OCI-LY1 (cell line): ENCODE data around the gene USP3.

ENCODE experiments used
- H2AFZ ChIP-seq: fragments of 200-600 bp; sonication (generic), shearing (Covaris generic); 2 replicates; pipeline ENCODE4 v1.6.0; 2014; ENCODE audit warnings: antibody characterized with exemption, mild to moderate bottlenecking, low read length
- H3F3A ChIP-seq: fragments of 200-600 bp; sonication (generic), shearing (Covaris generic); 2 replicates; pipeline ENCODE4 v1.6.0; 2014; ENCODE audit warnings: mild to moderate bottlenecking, antibody characterized with exemption, low read length, moderate library complexity; ENCODE audit not compliant: insufficient read depth
- H3K27ac ChIP-seq: fragments of 200-600 bp; sonication (generic); 2 replicates; pipeline ENCODE4 v1.5.1; 2014; ENCODE audit warnings: low read length, mixed run types, mild to moderate bottlenecking, low read depth; ENCODE audit not compliant: poor library complexity, severe bottlenecking
- H3K27me3 ChIP-seq: fragments of 200-600 bp; sonication (generic); 2 replicates; pipeline ENCODE4 v1.6.0; 2014; ENCODE audit warnings: antibody characterized with exemption, mild to moderate bottlenecking, low read length, moderate library complexity; ENCODE audit not compliant: insufficient read depth
- H3K36me3 ChIP-seq: fragments of 200-600 bp; sonication (generic); 2 replicates; pipeline ENCODE4 v1.6.1; 2014; ENCODE audit warnings: mild to moderate bottlenecking, antibody characterized with exemption, low read length, moderate library complexity, mixed read lengths; ENCODE audit not compliant: insufficient read depth
- H3K4me1 ChIP-seq: fragments of 200-600 bp; sonication (generic); 2 replicates; pipeline ENCODE4 v1.5.1; 2014; ENCODE audit warnings: mild to moderate bottlenecking, low read length, moderate library complexity; ENCODE audit not compliant: insufficient read depth, severe bottlenecking
- H3K4me2 ChIP-seq: fragments of 200-600 bp; sonication (generic), shearing (Covaris generic); 2 replicates; pipeline ENCODE4 v1.6.1; 2014; ENCODE audit warnings: low read length
- H3K4me3 ChIP-seq: fragments of 200-600 bp; sonication (generic); 2 replicates; pipeline ENCODE4 v1.5.1; 2014; ENCODE audit warnings: low read length, low read depth, mild to moderate bottlenecking, mixed read lengths; ENCODE audit not compliant: poor library complexity, severe bottlenecking
- H3K79me2 ChIP-seq: fragments of 200-600 bp; shearing (Covaris generic); 2 replicates; pipeline ENCODE4 v1.6.1; 2016; ENCODE audit warnings: mixed run types, low read length, mixed read lengths; ENCODE audit not compliant: insufficient read depth
- H3K9ac ChIP-seq: fragments of 200-600 bp; sonication (generic), shearing (Covaris generic); 2 replicates; pipeline ENCODE4 v1.6.1; 2014; ENCODE audit warnings: mild to moderate bottlenecking, low read length, mixed read lengths
- H3K9me2 ChIP-seq: fragments of 200-600 bp; sonication (generic), shearing (Covaris generic); 2 replicates; pipeline ENCODE4 v1.6.1; 2014; ENCODE audit warnings: low read depth, mild to moderate bottlenecking, low read length, mixed read lengths
- H3K9me3 ChIP-seq: fragments of 200-600 bp; shearing (Covaris generic); 2 replicates; pipeline ENCODE4 v1.6.1; 2014; ENCODE audit warnings: low read length, mixed read lengths
- H4K20me1 ChIP-seq: fragments of 200-600 bp; sonication (generic), shearing (Covaris generic); 2 replicates; pipeline ENCODE4 v1.6.0; 2016; ENCODE audit warnings: mild to moderate bottlenecking, low read length; ENCODE audit not compliant: insufficient read depth
- EZH2 ChIP-seq: fragments of 200-600 bp; sonication (generic), shearing (Covaris generic); IDR thresholded peaks from 2 replicates; pipeline ENCODE4 v1.8.0; 2017; ENCODE audit warnings: borderline replicate concordance, mixed run types, mild to moderate bottlenecking, antibody characterized with exemption, low read length, moderate library complexity, mixed read lengths
- TF ChIP-seq, protein P1 (sequence below): fragments of 200-600 bp; sonication (generic), shearing (Covaris generic); IDR thresholded peaks from 2 replicates; pipeline ENCODE4 v1.5.1; 2017; ENCODE audit warnings: mild to moderate bottlenecking, antibody characterized with exemption, low read length, moderate library complexity, mixed read lengths

Gene USP3

GRCh38 chr15:63526401-63526800 is 22.0 kb downstream of the USP3 start:
- Histone ChIP-seq H3K9ac (no peak overlapping the region), H3K4me2 (no peak overlapping the region), H2AFZ (no peak overlapping the region), H3K4me1 (no peaks in the 10 kb centered on the region), H3K4me3 (no peak overlapping the region), H4K20me1 (no peaks in the 10 kb centered on the region), H3K27ac (no peak overlapping the region), H3F3A (no peaks in the 10 kb centered on the region), H3K79me2 (peaks cover 99% of the 10 kb centered on the region), H3K9me3 (no peaks in the 10 kb centered on the region), H3K27me3 (no peaks in the 10 kb centered on the region), H3K9me2 (no peaks in the 10 kb centered on the region), H3K36me3 (no peaks in the 10 kb centered on the region)
- TF ChIP-seq, protein P1, sequence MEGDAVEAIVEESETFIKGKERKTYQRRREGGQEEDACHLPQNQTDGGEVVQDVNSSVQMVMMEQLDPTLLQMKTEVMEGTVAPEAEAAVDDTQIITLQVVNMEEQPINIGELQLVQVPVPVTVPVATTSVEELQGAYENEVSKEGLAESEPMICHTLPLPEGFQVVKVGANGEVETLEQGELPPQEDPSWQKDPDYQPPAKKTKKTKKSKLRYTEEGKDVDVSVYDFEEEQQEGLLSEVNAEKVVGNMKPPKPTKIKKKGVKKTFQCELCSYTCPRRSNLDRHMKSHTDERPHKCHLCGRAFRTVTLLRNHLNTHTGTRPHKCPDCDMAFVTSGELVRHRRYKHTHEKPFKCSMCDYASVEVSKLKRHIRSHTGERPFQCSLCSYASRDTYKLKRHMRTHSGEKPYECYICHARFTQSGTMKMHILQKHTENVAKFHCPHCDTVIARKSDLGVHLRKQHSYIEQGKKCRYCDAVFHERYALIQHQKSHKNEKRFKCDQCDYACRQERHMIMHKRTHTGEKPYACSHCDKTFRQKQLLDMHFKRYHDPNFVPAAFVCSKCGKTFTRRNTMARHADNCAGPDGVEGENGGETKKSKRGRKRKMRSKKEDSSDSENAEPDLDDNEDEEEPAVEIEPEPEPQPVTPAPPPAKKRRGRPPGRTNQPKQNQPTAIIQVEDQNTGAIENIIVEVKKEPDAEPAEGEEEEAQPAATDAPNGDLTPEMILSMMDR, result no peak
- TF ChIP-seq EZH2, result no peak

DNA sequence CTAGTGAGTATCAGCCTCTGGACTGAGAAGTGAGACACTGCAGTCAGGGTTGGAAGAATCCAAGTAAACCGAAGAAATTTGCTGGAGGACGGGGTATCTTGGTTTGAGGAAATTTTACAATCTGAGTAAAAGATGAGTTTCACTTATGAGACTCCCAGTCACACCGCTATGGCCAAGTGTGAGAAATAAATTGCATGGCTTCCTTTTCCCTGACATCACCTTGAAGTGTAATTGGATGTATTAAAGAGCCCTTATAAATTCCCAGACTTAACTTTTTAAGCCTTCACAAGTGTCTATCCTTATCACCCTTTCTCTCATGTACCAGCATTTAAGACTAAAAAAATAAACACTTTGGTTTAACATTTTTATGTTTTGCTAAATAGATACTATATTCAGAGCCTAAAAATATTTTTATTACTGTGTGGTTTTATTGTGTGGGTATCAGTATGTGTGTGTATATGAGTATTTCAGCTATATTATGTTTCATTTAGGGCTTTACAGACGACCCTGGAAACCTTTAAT is 23.8 kb downstream of the USP3 start:
- no peak for TF ChIP-seq EZH2
- TF ChIP-seq, protein P1, result no peak
- H4K20me1 ChIP-seq, result no peaks in the 10 kb centered on the region

GRCh38 chr15:63530235-63530634 is 25.8 kb downstream of the USP3 start:
- Histone ChIP-seq H3K9me2 (no peaks in the 10 kb centered on the region), H3K9me3 (no peaks in the 10 kb centered on the region), H3K4me1 (peaks cover 22% of the 10 kb centered on the region), H4K20me1 (no peaks in the 10 kb centered on the region), H3K9ac (no peak overlapping the region), H3K4me2 (no peak overlapping the region), H3K27ac (no peak overlapping the region), H3K27me3 (no peaks in the 10 kb centered on the region), H3F3A (no peaks in the 10 kb centered on the region), H3K36me3 (peaks cover 3% of the 10 kb centered on the region; the same call in 1 of the 2 replicates), H3K4me3 (no peak overlapping the region), H2AFZ (no peak overlapping the region), H3K79me2 (peaks cover 94% of the 10 kb centered on the region)
- no peak for TF ChIP-seq EZH2
- TF ChIP-seq, protein P1, result no peak

More for the DNA sequence above, 23.8 kb downstream of the USP3 start:
- H3K36me3 ChIP-seq, result no peaks in the 10 kb centered on the region
- no peak overlapping the region for H3K9ac ChIP-seq
- H3K4me3 ChIP-seq, result no peak overlapping the region
- H3K9me2 ChIP-seq, result no peaks in the 10 kb centered on the region
- no peak overlapping the region for H3K27ac ChIP-seq
- H3K79me2 ChIP-seq, result peaks cover 99% of the 10 kb centered on the region
- H3K27me3 ChIP-seq, result no peaks in the 10 kb centered on the region
- no peaks in the 10 kb centered on the region for H3F3A ChIP-seq
- H3K4me1 ChIP-seq, result peaks cover 5% of the 10 kb centered on the region
- no peak overlapping the region for H3K4me2 ChIP-seq
- no peak overlapping the region for H2AFZ ChIP-seq
- no peaks in the 10 kb centered on the region for H3K9me3 ChIP-seq
